DMS153 treated with DMSO at 0.1 percent for 48 hours (cell line): ENCODE results near the gene CCDC174.
"Not testable (repeated sequence)": the region's sequence is repeated elsewhere in the genome, so short reads cannot be mapped to it uniquely, and the experiment has no call there.

Experiments
- DNase-seq: peaks from one replicate; lab custom pipeline; 2025; ENCODE audit not compliant: unreplicated experiment; lab: John Stamatoyannopoulos, UW

Gene CCDC174

DNA sequence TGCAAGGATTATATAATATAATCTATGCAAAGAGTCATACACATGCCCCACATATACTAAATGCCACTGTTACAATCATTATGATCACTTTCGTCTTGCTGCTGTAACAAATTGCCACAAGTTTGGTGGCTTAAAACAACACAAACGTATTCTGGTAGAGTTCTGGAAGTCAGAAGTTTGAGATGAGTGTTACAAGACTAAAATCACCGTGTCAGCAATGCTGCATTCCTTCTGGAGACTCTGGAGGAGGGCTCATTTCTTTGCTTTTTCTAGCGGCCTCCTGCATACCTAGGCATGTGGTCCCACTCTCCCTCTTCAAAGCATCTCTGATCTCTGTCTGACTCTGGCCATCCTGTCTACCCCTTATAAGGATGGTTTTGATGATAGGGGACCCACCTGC, 1.4 kb upstream of the CCDC174 start:
- no peak for DNase-seq

GRCh38 chr3:14652360-14652907, 872 bp downstream of the CCDC174 start:
- not testable (repeated sequence) for DNase-seq

GRCh38 chr3:14657579-14657978, 6.0 kb downstream of the CCDC174 start:
- DNase-seq, result no peak

GRCh38 chr3:14658978-14659377, 7.4 kb downstream of the CCDC174 start:
- no peak for DNase-seq

DNA sequence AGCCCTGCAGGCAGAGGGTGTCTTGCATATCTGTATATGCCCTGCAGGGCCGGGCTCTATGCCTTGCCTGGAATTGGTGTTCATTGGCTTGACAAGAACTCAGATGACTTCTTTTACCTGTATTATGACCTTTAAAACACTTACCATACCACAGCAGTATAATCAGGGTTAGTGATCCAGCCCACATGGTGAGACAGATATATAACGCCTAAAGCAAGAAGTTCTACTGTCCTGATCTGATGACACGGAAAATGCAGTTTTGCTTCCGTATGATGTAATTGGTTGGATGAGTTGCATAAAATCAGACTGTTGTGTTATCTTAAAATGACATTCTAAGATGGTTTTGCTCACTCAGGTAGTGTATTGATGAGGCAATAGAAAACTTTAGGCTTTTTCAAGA, 9.4 kb downstream of the CCDC174 start:
- DNase-seq, result no peak

- no peak for DNase-seq
These were observed 12.0 kb downstream of the CCDC174 start for GRCh38 chr3:14663396-14664135.

GRCh38 chr3:14664170-14664569, 12.6 kb downstream of the CCDC174 start:
- no peak for DNase-seq

DNA sequence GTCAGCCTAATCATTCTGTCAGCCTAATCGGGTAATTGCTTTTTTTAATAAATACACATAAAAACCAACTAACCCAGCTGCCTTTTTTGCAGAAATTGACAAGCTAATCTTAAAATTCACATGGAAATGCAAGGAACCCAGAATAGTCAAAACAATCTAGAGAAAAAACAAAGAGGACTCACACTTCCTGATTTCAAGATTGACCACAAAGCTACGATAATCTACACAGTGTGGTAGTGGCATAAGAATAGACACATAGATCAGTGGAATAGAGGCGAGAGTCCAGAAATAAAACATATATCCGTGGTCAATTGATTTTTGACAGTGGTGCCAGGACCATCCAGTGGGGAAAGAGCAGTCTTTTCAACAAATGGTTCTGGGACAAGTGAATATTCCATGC, 21.0 kb downstream of the CCDC174 start:
- DNase-seq, result no peak

- no peak for DNase-seq
These were observed 23.3 kb downstream of the CCDC174 start, which contains the start of gene C3orf20 for GRCh38 chr3:14674841-14675240. Gene C3orf20 (plus strand): TSS chr3:14675141. CDS start chr3:14682714, 7,573 bp downstream.

DNA sequence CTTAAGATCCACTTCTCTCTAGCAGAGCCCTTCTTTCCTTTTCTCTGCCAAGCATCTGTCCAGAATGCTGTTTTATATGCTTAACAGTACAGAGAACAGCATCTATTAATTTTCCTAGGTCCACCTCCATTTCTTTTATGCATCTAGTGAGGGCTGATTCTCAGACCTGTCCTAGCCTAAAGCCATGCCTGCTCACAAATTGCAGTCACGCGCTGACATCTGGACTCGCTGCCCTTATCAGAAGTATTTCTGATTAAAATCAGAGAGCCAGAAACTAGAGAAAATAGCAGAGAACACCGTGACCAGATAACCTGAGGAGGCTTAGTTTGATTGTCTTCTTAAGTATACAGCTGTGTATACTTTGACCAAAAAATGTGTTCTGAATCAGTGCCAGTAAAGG, 25.3 kb downstream of the CCDC174 start:
- no peak for DNase-seq

DNA sequence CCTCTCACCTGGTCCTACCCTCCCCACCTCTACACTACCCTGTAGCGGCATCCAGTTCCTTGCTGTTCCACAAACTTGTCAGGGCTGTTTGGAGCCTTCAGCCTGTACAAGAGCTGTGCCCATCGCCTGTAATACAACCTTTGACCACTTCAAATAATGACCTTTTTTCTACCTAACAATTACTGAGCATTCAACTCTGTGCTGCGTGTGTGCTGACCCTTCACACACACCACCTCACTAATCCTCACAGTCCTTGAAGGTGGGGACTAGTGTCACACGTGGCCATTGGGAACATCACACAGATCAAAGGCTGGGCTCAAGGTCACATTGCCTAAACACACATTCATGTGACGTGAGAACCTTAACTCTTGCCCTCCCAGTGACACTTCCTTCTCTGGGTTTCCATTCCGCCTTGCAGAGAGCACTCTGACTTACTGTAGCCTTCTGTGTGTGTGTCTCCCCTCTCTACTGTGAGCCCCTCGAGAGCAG, 26.5 kb downstream of the CCDC174 start:
- no peak for DNase-seq

DNA sequence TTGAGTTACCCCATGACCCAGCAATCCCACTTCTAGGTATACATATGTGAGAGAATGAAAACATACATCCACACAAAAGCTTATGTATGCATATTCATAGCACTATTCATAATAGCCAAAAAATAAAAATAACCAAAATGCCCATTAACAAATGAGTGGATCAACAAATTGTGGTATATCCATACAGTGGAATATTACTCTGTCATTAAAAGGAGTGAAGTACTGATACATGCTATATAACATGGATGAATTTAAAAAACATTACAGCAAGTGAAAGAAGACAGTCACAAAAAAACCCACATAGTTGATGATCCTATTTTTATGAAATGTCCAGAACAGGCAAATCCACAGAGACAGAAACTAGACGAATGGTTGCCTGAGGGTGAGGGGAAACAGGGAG, 28.6 kb downstream of the CCDC174 start:
- DNase-seq, result no peak

- no peak for DNase-seq
These were observed 29.2 kb downstream of the CCDC174 start for GRCh38 chr3:14680716-14681115.

GRCh38 chr3:14684447-14684846, 32.9 kb downstream of the CCDC174 start:
- no peak for DNase-seq

GRCh38 chr3:14685179-14685578, 33.6 kb downstream of the CCDC174 start:
- DNase-seq, result no peak

DNA sequence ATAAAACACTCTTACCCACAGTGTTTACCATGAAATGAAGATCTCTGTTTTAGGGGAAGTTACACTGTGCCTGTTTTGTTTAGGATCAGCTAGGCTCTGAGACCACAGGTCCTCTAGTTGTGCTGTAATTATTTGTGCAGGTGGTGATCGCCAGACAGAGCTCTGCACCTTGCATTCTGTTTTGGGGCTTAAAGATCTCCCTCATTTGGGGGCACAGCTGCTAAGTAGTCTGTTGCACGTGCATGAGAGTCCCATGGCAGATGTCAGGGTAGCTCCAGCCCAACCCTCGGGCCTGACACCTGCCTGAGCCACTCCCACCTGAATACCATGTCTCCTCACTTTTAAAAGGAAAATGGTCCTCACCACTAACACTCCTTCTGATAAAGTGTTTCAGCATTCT, 35.8 kb downstream of the CCDC174 start:
- DNase-seq, result no peak

GRCh38 chr3:14688525-14688924, 37.0 kb downstream of the CCDC174 start:
- no peak for DNase-seq

GRCh38 chr3:14689247-14689980, 37.9 kb downstream of the CCDC174 start:
- no peak for DNase-seq

GRCh38 chr3:14691239-14691638, 39.7 kb downstream of the CCDC174 start:
- DNase-seq, result no peak

GRCh38 chr3:14691719-14692118, 40.2 kb downstream of the CCDC174 start:
- no peak for DNase-seq

- DNase-seq, result no peak
These were observed 47.2 kb downstream of the CCDC174 start for GRCh38 chr3:14698601-14699244.

GRCh38 chr3:14699643-14700042, 48.1 kb downstream of the CCDC174 start:
- DNase-seq, result no peak
